Esophagus (tissue), 2 donors: ENCODE results near the gene FARSB. TPM values are rescaled to one million over a fixed set of nuclear protein-coding genes. Genes with fewer than 3 reads are reported as not detected.

Source experiments
- H3K27ac ChIP-seq, 2 donors: one replicate each; pipeline ENCODE4 v1.5.1; 2013; ENCODE audit warnings: low read depth in 2 of 2, mild to moderate bottlenecking in 2 of 2, inconsistent platforms in 1 of 2, low read length in 1 of 2, moderate library complexity in 1 of 2
- H3K27me3 ChIP-seq, 2 donors: one replicate each; pipeline ENCODE4 v1.6.1; 2013; ENCODE audit warnings: low read length in 2 of 2, control low read depth in 1 of 2, mild to moderate bottlenecking in 1 of 2; ENCODE audit not compliant: insufficient read depth in 2 of 2, control insufficient read depth in 1 of 2
- H3K36me3 ChIP-seq, 2 donors: one replicate each; pipeline ENCODE4 v1.6.1; 2013; ENCODE audit warnings: low read length in 1 of 2; ENCODE audit not compliant: control insufficient read depth in 2 of 2, insufficient read depth in 2 of 2
- H3K4me1 ChIP-seq, 2 donors: one replicate each; pipeline ENCODE4 v1.6.1; 2013; ENCODE audit warnings: low read length in 1 of 2; ENCODE audit not compliant: control insufficient read depth in 2 of 2, insufficient read depth in 2 of 2
- H3K4me3 ChIP-seq, 2 donors: one replicate each; pipeline ENCODE4 v1.5.1; 2013; ENCODE audit warnings: low read length in 2 of 2, mild to moderate bottlenecking in 2 of 2, low read depth in 1 of 2, moderate library complexity in 1 of 2
- H3K9me3 ChIP-seq, 2 donors: one replicate each; pipeline ENCODE4 v1.6.1; 2013; ENCODE audit warnings: mild to moderate bottlenecking in 2 of 2, low read depth in 1 of 2, low read length in 1 of 2, moderate library complexity in 1 of 2; ENCODE audit not compliant: control insufficient read depth in 2 of 2, insufficient read depth in 1 of 2
- whole genome bisulfite sequencing, 2 donors: extraction: QIAGEN DNeasy Blood & Tissue Kit; methylation state at CpG; one replicate each; pipeline ENCODE4 v1.1.7; 2013; 5-methylcytosine and 5-hydroxymethylcytosine counted together
- polyA plus RNA-seq, 2 donors: library from polyadenylated mRNA; stranded (reverse); fragments of 200-250 nt; gene quantifications; one replicate each; pipeline ENCODE4 v1.2.3, GENCODE V29; 2013
- donor health status: healthy with polysubstance abuse.
- donor health status: Bipolar disorder and iron deficiency.

FARSB gene
- polyA plus RNA-seq, 2 donors = 12.6 to 22.5 TPM

DNA sequence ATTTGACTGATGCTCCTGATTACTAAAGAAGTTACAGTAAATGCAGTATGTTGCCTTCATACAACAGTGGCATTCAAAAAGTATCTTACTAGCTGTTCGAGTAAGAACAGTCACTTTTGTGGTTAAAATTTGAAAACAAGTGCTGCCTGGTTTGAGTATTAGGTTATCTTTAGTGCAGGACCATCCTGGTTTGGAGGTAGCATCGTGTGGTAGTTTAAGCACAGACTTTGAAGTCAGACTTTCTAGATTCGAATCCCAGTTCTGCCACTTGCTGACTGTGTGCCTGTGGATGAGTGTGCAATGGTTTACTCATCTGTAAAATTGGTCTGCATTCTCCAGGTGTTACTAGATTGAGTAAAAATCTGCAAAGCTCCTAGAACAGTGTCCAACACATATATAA, 134.8 kb downstream of the FARSB start:
- Histone ChIP-seq H3K27ac (peak overlapping the region in 1 of 2 donors; percentile 20), H3K36me3 (peaks cover 0 to under 1% of the 10 kb centered on the region in 2 donors), H3K4me3 (no peak overlapping the region), H3K9me3 (peaks cover 0 to under 1% of the 10 kb centered on the region in 2 donors), H3K27me3 (no peaks in the 10 kb centered on the region), H3K4me1 (peaks cover 0 to 4% of the 10 kb centered on the region in 2 donors)
- 73 to 81% methylated on average over 3 of the region's 3 CpGs for WGBS, 2 donors

Other genes starting within 250 kb of the FARSB start
- gene SGPP2, start 231.5 kb downstream of the FARSB start, polyA plus RNA-seq = 10 to 100 TPM in 1 of 2 donors, 1 to 10 TPM in 1; 5.5 to 13.9 TPM
- under 1 TPM in 1 of 2 donors, not detected in 1; 0.05 TPM for gene MOGAT1, start 15.6 kb upstream of the FARSB start, polyA plus RNA-seq
- 10 to 100 TPM; 21.4 to 43.9 TPM for gene ACSL3, start 204.9 kb upstream of the FARSB start, polyA plus RNA-seq